ENCODE measurements around the gene SOX15.
A peak's percentile ranks its signal among the peaks of the same experiment; 100 is the strongest.

The SOX15 gene

GRCh38 chr17:7572338-7572587 is 17.6 kb downstream of the SOX15 start:
- peak overlapping the region; percentile 73 for H3K4me3 ChIP-seq (ENCODE audit: low read depth, low read length)
- no peak for TF ChIP-seq CTCF (IDR thresholded peaks at IDR 0.05; ENCODE audit: borderline replicate concordance, insufficient read depth, low read depth, low read length)

- H3K4me3 ChIP-seq (ENCODE audit: low read depth, low read length), result no peak overlapping the region
- no peak for TF ChIP-seq CTCF (IDR thresholded peaks at IDR 0.05; ENCODE audit: borderline replicate concordance, insufficient read depth, low read depth, low read length)
These were observed 19.5 kb downstream of the SOX15 start for GRCh38 chr17:7570351-7570750.

- H3K4me3 ChIP-seq (ENCODE audit: low read depth, low read length), result no peak overlapping the region
- no peak for TF ChIP-seq CTCF (IDR thresholded peaks at IDR 0.05; ENCODE audit: borderline replicate concordance, insufficient read depth, low read depth, low read length)
These were observed 20.3 kb downstream of the SOX15 start for GRCh38 chr17:7569571-7569970.

- H3K4me3 ChIP-seq (ENCODE audit: low read depth, low read length), result no peak overlapping the region
- TF ChIP-seq CTCF (IDR thresholded peaks at IDR 0.05; ENCODE audit: borderline replicate concordance, insufficient read depth, low read depth, low read length), result no peak
These were observed 26.6 kb downstream of the SOX15 start for GRCh38 chr17:7563115-7563869.

GRCh38 chr17:7562208-7562605 is 27.7 kb downstream of the SOX15 start:
- no peak for TF ChIP-seq CTCF (IDR thresholded peaks at IDR 0.05; ENCODE audit: borderline replicate concordance, insufficient read depth, low read depth, low read length)
- peak overlapping the region; percentile 87 for H3K4me3 ChIP-seq (ENCODE audit: low read depth, low read length)

- H3K4me3 ChIP-seq (ENCODE audit: low read depth, low read length), result peak within 1 kb of the TSS; percentile 87
- no peak for TF ChIP-seq CTCF (IDR thresholded peaks at IDR 0.05; ENCODE audit: borderline replicate concordance, insufficient read depth, low read depth, low read length)
These were observed 28.2 kb downstream of the SOX15 start, which contains the start of gene SENP3 for GRCh38 chr17:7561589-7562207. Gene SENP3, plus strand, starts transcription at chr17:7561919. Its CDS starts 1,158 bp downstream, at chr17:7563077.

- H3K4me3 ChIP-seq (ENCODE audit: low read depth, low read length), result peak overlapping the region; percentile 87
- TF ChIP-seq CTCF (IDR thresholded peaks at IDR 0.05; ENCODE audit: borderline replicate concordance, insufficient read depth, low read depth, low read length), result peak; percentile 94
These were observed 28.8 kb downstream of the SOX15 start for GRCh38 chr17:7561028-7561575.

Data from GM12875 (cell line).